HEK293 (cell line): ENCODE data around the gene TRAPPC2L.

Experiments used
- RBAK ChIP-seq: fragments of 450-650 bp; formaldehyde crosslinking; IDR thresholded peaks from 2 replicates; pipeline ENCODE4 v1.5.1; 2016; ENCODE audit warnings: missing biosample characterization, missing genetic modification characterization
- REPIN1 ChIP-seq: fragments of 450-650 bp; formaldehyde crosslinking; IDR thresholded peaks from 2 replicates; pipeline ENCODE4 v1.5.1; 2017; ENCODE audit warnings: missing biosample characterization, missing genetic modification characterization, low read depth
- REST ChIP-seq: fragments of 450-650 bp; formaldehyde crosslinking; IDR thresholded peaks from 2 replicates; pipeline ENCODE4 v1.5.1; 2016; ENCODE audit warnings: missing biosample characterization, missing genetic modification characterization
- ZNF114 ChIP-seq: fragments of 450-650 bp; formaldehyde crosslinking; IDR thresholded peaks from 2 replicates; pipeline ENCODE4 v1.5.0; 2017; ENCODE audit warnings: missing biosample characterization, missing genetic modification characterization
- ZNF157 ChIP-seq: fragments of 450-650 bp; formaldehyde crosslinking; IDR thresholded peaks from 2 replicates; pipeline ENCODE4 v1.5.1; 2016; ENCODE audit warnings: missing biosample characterization, missing genetic modification characterization
- ZNF2 ChIP-seq: fragments of 450-650 bp; formaldehyde crosslinking; IDR thresholded peaks from 2 replicates; pipeline ENCODE4 v1.5.1; 2016; ENCODE audit warnings: missing biosample characterization, missing genetic modification characterization
- ZNF639 ChIP-seq: fragments of 450-650 bp; formaldehyde crosslinking; IDR thresholded peaks from 2 replicates; pipeline ENCODE4 v1.5.1; 2016; ENCODE audit warnings: missing biosample characterization, missing genetic modification characterization
- TF ChIP-seq, protein P1 (sequence below): fragments of 450-650 bp; formaldehyde crosslinking; IDR thresholded peaks from 2 replicates; pipeline ENCODE4 v1.5.1; 2016; ENCODE audit warnings: missing biosample characterization, missing genetic modification characterization
- TF ChIP-seq, protein P2 (sequence below): fragments of 450-650 bp; formaldehyde crosslinking; IDR thresholded peaks from 2 replicates; pipeline ENCODE4 v1.5.1; 2017; ENCODE audit warnings: missing biosample characterization, missing genetic modification characterization
- TF ChIP-seq, protein P3 (sequence below): fragments of 450-650 bp; formaldehyde crosslinking; IDR thresholded peaks from 2 replicates; pipeline ENCODE4 v1.5.1; 2016; ENCODE audit warnings: missing biosample characterization, missing genetic modification characterization

- TF ChIP-seq ZNF639 (tag by site-specific recombination), result no peak
- TF ChIP-seq, protein P1, sequence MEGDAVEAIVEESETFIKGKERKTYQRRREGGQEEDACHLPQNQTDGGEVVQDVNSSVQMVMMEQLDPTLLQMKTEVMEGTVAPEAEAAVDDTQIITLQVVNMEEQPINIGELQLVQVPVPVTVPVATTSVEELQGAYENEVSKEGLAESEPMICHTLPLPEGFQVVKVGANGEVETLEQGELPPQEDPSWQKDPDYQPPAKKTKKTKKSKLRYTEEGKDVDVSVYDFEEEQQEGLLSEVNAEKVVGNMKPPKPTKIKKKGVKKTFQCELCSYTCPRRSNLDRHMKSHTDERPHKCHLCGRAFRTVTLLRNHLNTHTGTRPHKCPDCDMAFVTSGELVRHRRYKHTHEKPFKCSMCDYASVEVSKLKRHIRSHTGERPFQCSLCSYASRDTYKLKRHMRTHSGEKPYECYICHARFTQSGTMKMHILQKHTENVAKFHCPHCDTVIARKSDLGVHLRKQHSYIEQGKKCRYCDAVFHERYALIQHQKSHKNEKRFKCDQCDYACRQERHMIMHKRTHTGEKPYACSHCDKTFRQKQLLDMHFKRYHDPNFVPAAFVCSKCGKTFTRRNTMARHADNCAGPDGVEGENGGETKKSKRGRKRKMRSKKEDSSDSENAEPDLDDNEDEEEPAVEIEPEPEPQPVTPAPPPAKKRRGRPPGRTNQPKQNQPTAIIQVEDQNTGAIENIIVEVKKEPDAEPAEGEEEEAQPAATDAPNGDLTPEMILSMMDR, result no peak
- TF ChIP-seq, protein P2, sequence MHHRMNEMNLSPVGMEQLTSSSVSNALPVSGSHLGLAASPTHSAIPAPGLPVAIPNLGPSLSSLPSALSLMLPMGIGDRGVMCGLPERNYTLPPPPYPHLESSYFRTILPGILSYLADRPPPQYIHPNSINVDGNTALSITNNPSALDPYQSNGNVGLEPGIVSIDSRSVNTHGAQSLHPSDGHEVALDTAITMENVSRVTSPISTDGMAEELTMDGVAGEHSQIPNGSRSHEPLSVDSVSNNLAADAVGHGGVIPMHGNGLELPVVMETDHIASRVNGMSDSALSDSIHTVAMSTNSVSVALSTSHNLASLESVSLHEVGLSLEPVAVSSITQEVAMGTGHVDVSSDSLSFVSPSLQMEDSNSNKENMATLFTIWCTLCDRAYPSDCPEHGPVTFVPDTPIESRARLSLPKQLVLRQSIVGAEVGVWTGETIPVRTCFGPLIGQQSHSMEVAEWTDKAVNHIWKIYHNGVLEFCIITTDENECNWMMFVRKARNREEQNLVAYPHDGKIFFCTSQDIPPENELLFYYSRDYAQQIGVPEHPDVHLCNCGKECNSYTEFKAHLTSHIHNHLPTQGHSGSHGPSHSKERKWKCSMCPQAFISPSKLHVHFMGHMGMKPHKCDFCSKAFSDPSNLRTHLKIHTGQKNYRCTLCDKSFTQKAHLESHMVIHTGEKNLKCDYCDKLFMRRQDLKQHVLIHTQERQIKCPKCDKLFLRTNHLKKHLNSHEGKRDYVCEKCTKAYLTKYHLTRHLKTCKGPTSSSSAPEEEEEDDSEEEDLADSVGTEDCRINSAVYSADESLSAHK (tag by site-specific recombination), result no peak
- TF ChIP-seq, protein P3, sequence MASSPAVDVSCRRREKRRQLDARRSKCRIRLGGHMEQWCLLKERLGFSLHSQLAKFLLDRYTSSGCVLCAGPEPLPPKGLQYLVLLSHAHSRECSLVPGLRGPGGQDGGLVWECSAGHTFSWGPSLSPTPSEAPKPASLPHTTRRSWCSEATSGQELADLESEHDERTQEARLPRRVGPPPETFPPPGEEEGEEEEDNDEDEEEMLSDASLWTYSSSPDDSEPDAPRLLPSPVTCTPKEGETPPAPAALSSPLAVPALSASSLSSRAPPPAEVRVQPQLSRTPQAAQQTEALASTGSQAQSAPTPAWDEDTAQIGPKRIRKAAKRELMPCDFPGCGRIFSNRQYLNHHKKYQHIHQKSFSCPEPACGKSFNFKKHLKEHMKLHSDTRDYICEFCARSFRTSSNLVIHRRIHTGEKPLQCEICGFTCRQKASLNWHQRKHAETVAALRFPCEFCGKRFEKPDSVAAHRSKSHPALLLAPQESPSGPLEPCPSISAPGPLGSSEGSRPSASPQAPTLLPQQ (tag by site-specific recombination), result no peak
- TF ChIP-seq REPIN1 (tag by site-specific recombination), result no peak
- TF ChIP-seq ZNF2, result no peak
- TF ChIP-seq ZNF114 (tag by site-specific recombination), result no peak
- TF ChIP-seq RBAK (tag by site-specific recombination), result no peak
- TF ChIP-seq ZNF157 (tag by site-specific recombination), result no peak
- no peak for TF ChIP-seq REST (tag by site-specific recombination)
Observed at GRCh38 chr16:88907768-88908167, 50.8 kb downstream of the TRAPPC2L start.
